Measurements from ENCODE around the gene ELAPOR1.

GRCh38 chr1:109112056-109112651 lies 1.8 kb upstream of the ELAPOR1 start:
- peak; percentile 33; the same call in 1 of the 2 replicates for TF ChIP-seq LCOR (CRISPR knock-in tag; IDR thresholded peaks at IDR 0.05)
- TF ChIP-seq MAZ (CRISPR knock-in tag; conservative IDR thresholded peaks at IDR 0.05 in 1 of 2, IDR thresholded peaks at IDR 0.05 in 1 of 2), result no peak

Data from K562 (cell line).